ENCODE measurements around the gene MYO1D. TPM values are rescaled to one million over a fixed set of nuclear protein-coding genes. Genes with fewer than 3 reads are reported as not detected.

Gene MYO1D
- total and polyA plus RNA-seq, 4 donors = 22.0 to 75.8 (median 61.4) TPM

DNA sequence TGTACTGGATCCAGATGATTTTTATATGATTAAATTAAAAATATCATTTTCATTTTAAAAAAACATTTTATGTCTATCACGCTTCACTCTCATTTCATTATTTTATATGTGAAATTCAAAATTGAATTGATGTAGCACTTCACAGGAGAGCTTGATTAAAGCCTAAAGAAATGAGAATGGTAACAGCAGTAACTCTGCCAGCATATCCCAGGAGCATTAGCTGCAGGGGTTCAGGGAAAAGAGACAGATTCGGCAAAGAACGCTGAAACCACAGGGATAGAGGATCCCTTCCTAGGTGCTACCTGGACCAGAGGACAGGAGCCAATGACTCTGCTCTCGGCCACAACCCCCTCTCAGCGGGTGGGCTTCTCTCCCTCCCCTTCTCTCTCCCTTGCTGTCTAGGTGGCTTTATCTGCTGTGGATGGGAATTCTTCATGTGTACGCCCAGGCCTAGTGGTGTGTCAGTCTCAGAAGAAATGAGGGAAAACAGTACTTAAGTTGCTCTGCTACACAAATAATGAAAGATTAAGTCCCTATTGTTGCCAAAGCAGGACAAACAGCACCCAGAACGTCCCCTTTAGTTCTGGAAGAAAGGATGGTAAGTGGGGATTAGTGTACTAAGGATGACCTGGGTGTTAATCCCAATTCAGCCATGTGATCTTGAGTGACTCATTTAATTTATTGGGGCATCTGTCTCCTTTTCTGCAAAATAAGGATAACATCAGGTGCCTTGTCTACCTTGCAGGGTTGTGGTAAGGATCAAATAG is 266.9 kb downstream of the MYO1D start:
- Histone ChIP-seq H3K36me3 (ENCODE audit: control insufficient read depth in 4 of 4, insufficient read depth in 4 of 4, low read length in 4 of 4) (no peaks in the 10 kb centered on the region), H3K27me3 (ENCODE audit: control insufficient read depth in 3 of 3, insufficient read depth in 3 of 3, low read length in 2 of 3) (no peaks in the 10 kb centered on the region), H3K9ac (ENCODE audit: insufficient read depth in 1 of 2, low read length in 2 of 2) (no peak overlapping the region), H3K27ac (ENCODE audit: low read depth in 1 of 2, low read length in 1 of 2) (no peak overlapping the region), H3K4me1 (ENCODE audit: control insufficient read depth in 5 of 5, insufficient read depth in 5 of 5, low read length in 5 of 5) (no peaks in the 10 kb centered on the region), H3K4me3 (no peak overlapping the region), H3K9me3 (ENCODE audit: control insufficient read depth in 4 of 4, insufficient read depth in 3 of 4, low read length in 3 of 4) (no peaks in the 10 kb centered on the region)
- no peak for TF ChIP-seq CTCF (IDR thresholded peaks at IDR 0.05; ENCODE audit: control extremely low read depth, extremely low read depth)
- WGBS, 2 donors = 91 to 95% methylated on average over 7 of the region's 7 CpGs
- DNase-seq = no peak
- no peak for ATAC-seq (ENCODE audit: insufficient read depth, low FRiP score)

- no peaks in the 10 kb centered on the region for H3K4me1 ChIP-seq (ENCODE audit: control insufficient read depth in 5 of 5, insufficient read depth in 5 of 5, low read length in 5 of 5)
- H3K27ac ChIP-seq (ENCODE audit: low read depth in 1 of 2, low read length in 1 of 2) = no peak overlapping the region
- WGBS, 2 donors = 39 to 60% methylated on average over 7 of the region's 7 CpGs
- no peak for DNase-seq
- no peaks in the 10 kb centered on the region for H3K36me3 ChIP-seq (ENCODE audit: control insufficient read depth in 4 of 4, insufficient read depth in 4 of 4, low read length in 4 of 4)
- ATAC-seq (ENCODE audit: insufficient read depth, low FRiP score) = no peak
- H3K9me3 ChIP-seq (ENCODE audit: control insufficient read depth in 4 of 4, insufficient read depth in 3 of 4, low read length in 3 of 4) = no peaks in the 10 kb centered on the region
- no peak overlapping the region for H3K9ac ChIP-seq (ENCODE audit: insufficient read depth in 1 of 2, low read length in 2 of 2)
- no peak overlapping the region for H3K4me3 ChIP-seq
- TF ChIP-seq CTCF (IDR thresholded peaks at IDR 0.05; ENCODE audit: control extremely low read depth, extremely low read depth) = no peak
- no peaks in the 10 kb centered on the region for H3K27me3 ChIP-seq (ENCODE audit: control insufficient read depth in 3 of 3, insufficient read depth in 3 of 3, low read length in 2 of 3)
These were observed 267.8 kb downstream of the MYO1D start for GRCh38 chr17:32609085-32609484.

DNA sequence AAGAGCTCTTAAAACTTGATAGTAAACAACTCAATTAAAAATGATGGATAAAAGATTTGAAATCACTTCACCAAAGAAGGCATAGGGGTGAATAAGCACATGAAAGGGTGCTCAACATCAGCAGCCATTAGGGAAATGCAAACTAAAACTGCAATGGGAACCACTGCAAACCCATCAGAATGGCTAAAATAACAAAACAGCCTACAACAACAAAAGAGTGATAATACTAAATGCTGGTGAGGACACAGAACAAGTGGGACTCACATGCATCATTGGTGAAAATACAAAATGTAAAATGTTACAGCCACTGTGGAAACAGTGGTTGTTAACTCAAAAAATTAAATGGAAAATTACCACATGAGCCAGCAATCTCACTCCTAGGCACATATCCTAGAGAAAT is 268.7 kb downstream of the MYO1D start:
- H3K9me3 ChIP-seq (ENCODE audit: control insufficient read depth in 4 of 4, insufficient read depth in 3 of 4, low read length in 3 of 4) = no peaks in the 10 kb centered on the region
- H3K27me3 ChIP-seq (ENCODE audit: control insufficient read depth in 3 of 3, insufficient read depth in 3 of 3, low read length in 2 of 3) = no peaks in the 10 kb centered on the region
- no peak for DNase-seq
- H3K36me3 ChIP-seq (ENCODE audit: control insufficient read depth in 4 of 4, insufficient read depth in 4 of 4, low read length in 4 of 4) = no peaks in the 10 kb centered on the region
- peaks cover 0 to under 1% (median 0%) of the 10 kb centered on the region in 5 donors for H3K4me1 ChIP-seq (ENCODE audit: control insufficient read depth in 5 of 5, insufficient read depth in 5 of 5, low read length in 5 of 5)
- ATAC-seq (ENCODE audit: insufficient read depth, low FRiP score) = no peak
- H3K4me3 ChIP-seq = no peak overlapping the region
- no peak overlapping the region for H3K9ac ChIP-seq (ENCODE audit: insufficient read depth in 1 of 2, low read length in 2 of 2)
- H3K27ac ChIP-seq (ENCODE audit: low read depth in 1 of 2, low read length in 1 of 2) = no peak overlapping the region
- TF ChIP-seq CTCF (IDR thresholded peaks at IDR 0.05; ENCODE audit: control extremely low read depth, extremely low read depth) = no peak

GRCh38 chr17:32604966-32605365 is 272.0 kb downstream of the MYO1D start:
- TF ChIP-seq CTCF (IDR thresholded peaks at IDR 0.05; ENCODE audit: control extremely low read depth, extremely low read depth) = no peak
- H3K9ac ChIP-seq (ENCODE audit: insufficient read depth in 1 of 2, low read length in 2 of 2) = no peak overlapping the region

More at GRCh38 chr17:32604966-32605365, 272.0 kb downstream of the MYO1D start:
- Histone ChIP-seq H3K36me3 (ENCODE audit: control insufficient read depth in 4 of 4, insufficient read depth in 4 of 4, low read length in 4 of 4) (peaks cover 0 to 3% (median 0%) of the 10 kb centered on the region in 4 donors), H3K9me3 (ENCODE audit: control insufficient read depth in 4 of 4, insufficient read depth in 3 of 4, low read length in 3 of 4) (peaks cover 0 to 4% (median under 1%) of the 10 kb centered on the region in 4 donors), H3K4me3 (no peak overlapping the region), H3K27me3 (ENCODE audit: control insufficient read depth in 3 of 3, insufficient read depth in 3 of 3, low read length in 2 of 3) (no peaks in the 10 kb centered on the region), H3K4me1 (ENCODE audit: control insufficient read depth in 5 of 5, insufficient read depth in 5 of 5, low read length in 5 of 5) (peaks cover 0 to 11% (median 0%) of the 10 kb centered on the region in 5 donors), H3K27ac (ENCODE audit: low read depth in 1 of 2, low read length in 1 of 2) (no peak overlapping the region)
- no peak for ATAC-seq (ENCODE audit: insufficient read depth, low FRiP score)
- WGBS, 2 donors = 85 to 88% methylated on average over 4 of the region's 4 CpGs
- DNase-seq = no peak
